ENCODE measurements around the gene SF1.

SF1 gene

DNA sequence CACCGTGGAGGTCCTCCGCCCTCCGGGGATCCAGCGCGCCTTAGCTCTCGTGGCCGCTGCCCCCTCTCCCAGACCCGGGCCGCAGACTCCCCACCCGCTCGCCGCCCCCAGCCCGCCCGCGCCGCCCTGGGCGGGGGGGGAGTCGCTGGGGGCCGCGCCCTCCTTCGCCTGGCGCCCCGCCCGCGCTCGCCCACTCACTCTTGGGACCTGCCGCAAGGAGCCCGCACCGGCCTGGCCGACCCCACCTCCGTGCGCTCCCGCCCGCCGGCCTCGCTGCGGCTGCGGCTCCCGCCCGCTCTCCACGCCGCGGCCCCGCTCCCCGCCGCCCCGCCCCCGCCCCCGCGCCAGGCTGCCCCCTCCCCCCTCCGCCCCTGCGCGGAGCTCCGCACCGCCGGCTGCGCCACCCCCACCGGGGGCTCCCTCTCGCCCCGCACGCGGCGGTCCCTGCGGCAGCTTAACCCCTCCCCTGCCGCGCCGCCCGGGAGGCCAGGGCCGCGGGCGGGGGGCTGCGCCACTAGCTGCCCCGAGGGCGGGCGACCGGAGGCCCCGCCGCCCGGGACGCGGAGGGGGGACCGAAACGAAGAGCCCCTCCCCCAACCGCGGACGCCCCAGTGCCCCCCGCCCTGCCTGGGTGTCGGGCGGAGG, 33.7 kb downstream of the SF1 start:
- peak overlapping the region; percentile 21 for H3K4me3 ChIP-seq (replicated peaks; ENCODE audit: low read depth, low read length)
- TF ChIP-seq, protein P1, sequence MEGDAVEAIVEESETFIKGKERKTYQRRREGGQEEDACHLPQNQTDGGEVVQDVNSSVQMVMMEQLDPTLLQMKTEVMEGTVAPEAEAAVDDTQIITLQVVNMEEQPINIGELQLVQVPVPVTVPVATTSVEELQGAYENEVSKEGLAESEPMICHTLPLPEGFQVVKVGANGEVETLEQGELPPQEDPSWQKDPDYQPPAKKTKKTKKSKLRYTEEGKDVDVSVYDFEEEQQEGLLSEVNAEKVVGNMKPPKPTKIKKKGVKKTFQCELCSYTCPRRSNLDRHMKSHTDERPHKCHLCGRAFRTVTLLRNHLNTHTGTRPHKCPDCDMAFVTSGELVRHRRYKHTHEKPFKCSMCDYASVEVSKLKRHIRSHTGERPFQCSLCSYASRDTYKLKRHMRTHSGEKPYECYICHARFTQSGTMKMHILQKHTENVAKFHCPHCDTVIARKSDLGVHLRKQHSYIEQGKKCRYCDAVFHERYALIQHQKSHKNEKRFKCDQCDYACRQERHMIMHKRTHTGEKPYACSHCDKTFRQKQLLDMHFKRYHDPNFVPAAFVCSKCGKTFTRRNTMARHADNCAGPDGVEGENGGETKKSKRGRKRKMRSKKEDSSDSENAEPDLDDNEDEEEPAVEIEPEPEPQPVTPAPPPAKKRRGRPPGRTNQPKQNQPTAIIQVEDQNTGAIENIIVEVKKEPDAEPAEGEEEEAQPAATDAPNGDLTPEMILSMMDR (IDR thresholded peaks at IDR 0.05; ENCODE audit: low read length, missing control alignments) = no peak
- DNase-seq (ENCODE audit: low read depth) = no peak

- DNase-seq (ENCODE audit: low read depth) = peak; percentile 32
- TF ChIP-seq, protein P1 (IDR thresholded peaks at IDR 0.05; ENCODE audit: low read length, missing control alignments) = peak; percentile 46
- peak within 1 kb of the TSS; percentile 21 for H3K4me3 ChIP-seq (replicated peaks; ENCODE audit: low read depth, low read length)
Measured at GRCh38 chr11:64743591-64744543, 34.5 kb downstream of the SF1 start, which contains the start of gene RASGRP2. Gene RASGRP2, minus strand, starts transcription at chr11:64744142. Its CDS starts 1,276 bp downstream, at chr11:64742866.

GRCh38 chr11:64742889-64743590, 35.3 kb downstream of the SF1 start:
- TF ChIP-seq, protein P1 (IDR thresholded peaks at IDR 0.05; ENCODE audit: low read length, missing control alignments) = peak; percentile 46
- peak; percentile 32 for DNase-seq (ENCODE audit: low read depth)
- peak overlapping the region; percentile 39 for H3K4me3 ChIP-seq (replicated peaks; ENCODE audit: low read depth, low read length)

DNA sequence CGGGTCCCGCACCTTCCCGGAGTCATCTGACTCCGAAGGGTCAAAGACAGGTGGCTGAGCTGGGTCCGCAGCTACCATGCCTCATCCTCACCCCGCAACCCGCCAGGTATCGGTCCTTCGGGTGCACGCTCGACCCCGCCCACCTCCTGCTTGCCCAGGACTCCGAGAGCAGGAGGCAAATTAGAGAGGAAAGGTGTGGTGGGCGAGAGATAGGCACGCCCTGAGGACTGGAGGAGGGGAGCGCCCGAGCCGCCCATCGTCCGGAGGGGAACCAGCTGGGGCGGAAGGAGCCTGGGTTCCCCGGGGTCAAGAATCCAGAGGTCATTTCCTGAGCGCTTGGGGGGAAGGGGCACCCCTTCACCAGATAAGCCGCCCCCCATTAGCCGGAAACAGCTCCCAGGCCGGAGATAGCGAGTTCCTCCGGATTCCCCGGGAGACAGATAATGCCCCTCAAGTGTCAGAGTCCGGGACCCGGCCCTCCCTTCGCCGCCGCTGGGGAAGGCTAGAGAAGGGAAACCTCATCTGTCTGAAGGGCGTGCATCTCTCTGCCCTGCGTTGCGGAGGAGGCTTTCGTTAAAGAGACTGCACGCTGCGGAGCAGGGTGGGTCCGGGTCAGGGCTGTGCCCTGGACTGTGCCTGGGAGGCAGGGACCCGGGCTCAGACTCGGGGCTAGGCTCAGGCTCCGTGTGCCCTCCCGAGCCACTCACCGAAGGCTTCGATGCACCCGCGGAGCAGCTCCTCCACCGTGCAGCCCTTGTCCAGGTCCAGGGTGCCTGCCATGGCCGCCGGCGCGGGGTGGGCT, 36.1 kb downstream of the SF1 start:
- DNase-seq (ENCODE audit: low read depth) = no peak

GRCh38 chr11:64741375-64742086, 36.8 kb downstream of the SF1 start:
- DNase-seq (ENCODE audit: low read depth) = no peak
- TF ChIP-seq, protein P1 (IDR thresholded peaks at IDR 0.05; ENCODE audit: low read length, missing control alignments) = no peak
- no peak overlapping the region for H3K4me3 ChIP-seq (replicated peaks; ENCODE audit: low read depth, low read length)

More for the DNA sequence above, 36.1 kb downstream of the SF1 start:
- peak overlapping the region; percentile 39 for H3K4me3 ChIP-seq (replicated peaks; ENCODE audit: low read depth, low read length)
- TF ChIP-seq, protein P1 (IDR thresholded peaks at IDR 0.05; ENCODE audit: low read length, missing control alignments) = no peak

All from fibroblast of pulmonary artery (primary cell).